ENCODE data around the gene DBX1.
A peak's percentile ranks its signal among the peaks of the same experiment; 100 is the strongest.

DBX1 gene

DNA sequence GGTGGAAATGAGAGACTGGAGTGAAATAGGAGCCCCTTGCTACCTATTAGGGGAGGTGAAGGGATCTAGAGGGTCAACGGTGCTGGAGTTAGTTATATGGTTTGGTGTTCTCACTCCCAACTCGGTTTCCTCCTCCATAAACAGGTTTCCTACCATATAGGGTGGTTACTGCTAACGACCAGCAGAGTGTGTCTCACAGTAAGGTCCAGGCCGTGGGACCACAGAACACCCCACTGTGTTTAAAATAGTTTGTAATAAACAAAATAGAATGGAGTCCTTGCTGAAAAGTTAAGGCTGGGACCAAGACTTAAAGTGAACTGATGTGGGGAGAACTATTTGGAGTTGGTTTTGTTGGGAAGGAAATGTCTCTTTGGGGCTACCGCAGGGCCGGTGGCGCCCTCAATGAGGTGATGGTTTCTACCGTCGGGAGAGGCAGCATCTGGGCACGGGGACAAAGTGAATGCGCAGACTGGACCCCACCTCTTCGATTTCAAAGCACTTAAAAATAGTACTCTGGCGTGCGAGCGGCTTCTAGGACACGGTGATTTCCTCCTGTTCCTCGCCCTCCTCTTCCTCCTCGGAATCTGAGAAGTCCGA is 4.5 kb downstream of the DBX1 start:
- Histone ChIP-seq H2AK5ac (ENCODE audit: low read length) (no peak overlapping the region), H2BK15ac (replicated peaks; ENCODE audit: low read depth) (no peak overlapping the region), H3K4ac (ENCODE audit: low read depth, low read length) (no peak overlapping the region), H3K79me2 (ENCODE audit: control insufficient read depth, insufficient read depth, low read length) (no peaks in the 10 kb centered on the region), H3K4me3 (ENCODE audit: low read length) (peak overlapping the region; percentile 46), H3K56ac (ENCODE audit: low read length) (no peak overlapping the region), H3K36me3 (ENCODE audit: control insufficient read depth, insufficient read depth, low read length) (no peaks in the 10 kb centered on the region), H3K27me3 (ENCODE audit: insufficient read depth, low read length, poor library complexity) (peaks cover 52% of the 10 kb centered on the region), H3K27ac (ENCODE audit: low read depth, low read length) (no peak overlapping the region), H3K79me1 (ENCODE audit: low read length) (no peaks in the 10 kb centered on the region), H3K23ac (ENCODE audit: low read length) (no peak overlapping the region), H4K5ac (ENCODE audit: low read length) (no peak overlapping the region), H4K8ac (ENCODE audit: low read depth, low read length) (no peak overlapping the region), H3K18ac (ENCODE audit: low read length) (no peak overlapping the region), H2BK5ac (ENCODE audit: low read length) (no peak overlapping the region), H3K4me2 (ENCODE audit: low read length) (peak overlapping the region; percentile 63), H3K4me1 (ENCODE audit: control insufficient read depth, low read depth, low read length) (peaks cover 4% of the 10 kb centered on the region), H2BK120ac (ENCODE audit: low read depth, low read length) (no peak overlapping the region), H3K9ac (ENCODE audit: low read length) (peak overlapping the region; percentile 48)
- no CpG with 5 or more reads among the region's 19 CpGs for WGBS (ENCODE audit: extremely low coverage, insufficient coverage, low lambda C conversion rate)
- DNase-seq, result peak; percentile 33

DNA sequence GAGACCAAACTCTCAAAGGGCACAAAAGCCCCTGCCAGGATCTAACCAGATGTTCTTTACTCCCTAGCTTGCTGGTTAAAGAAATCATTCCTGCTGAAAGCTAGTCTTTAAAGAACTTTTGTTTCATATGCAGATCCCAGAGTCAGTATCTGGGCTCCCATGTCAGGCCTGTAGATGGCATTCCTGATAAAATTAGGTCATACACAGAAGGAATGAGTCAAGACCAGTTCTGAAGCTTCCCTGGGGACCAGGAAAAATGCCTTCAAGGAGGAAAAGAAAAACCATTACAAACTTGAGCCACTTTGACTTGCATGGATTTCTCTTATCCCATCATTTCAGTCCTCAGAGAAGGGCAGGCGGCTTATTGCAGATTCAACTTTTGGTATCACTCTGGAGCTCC is 5.9 kb downstream of the DBX1 start:
- no CpG with 5 or more reads among the region's 1 CpG for WGBS (ENCODE audit: extremely low coverage, insufficient coverage, low lambda C conversion rate)
- Histone ChIP-seq H3K4me1 (ENCODE audit: control insufficient read depth, low read depth, low read length) (peaks cover 4% of the 10 kb centered on the region), H3K4me2 (ENCODE audit: low read length) (no peak overlapping the region), H3K56ac (ENCODE audit: low read length) (no peak overlapping the region), H4K5ac (ENCODE audit: low read length) (no peak overlapping the region), H3K27ac (ENCODE audit: low read depth, low read length) (no peak overlapping the region), H4K8ac (ENCODE audit: low read depth, low read length) (no peak overlapping the region), H2BK5ac (ENCODE audit: low read length) (no peak overlapping the region), H3K4ac (ENCODE audit: low read depth, low read length) (no peak overlapping the region), H2BK15ac (replicated peaks; ENCODE audit: low read depth) (no peak overlapping the region), H3K23ac (ENCODE audit: low read length) (no peak overlapping the region), H3K27me3 (ENCODE audit: insufficient read depth, low read length, poor library complexity) (peaks cover 38% of the 10 kb centered on the region), H3K36me3 (ENCODE audit: control insufficient read depth, insufficient read depth, low read length) (no peaks in the 10 kb centered on the region), H3K4me3 (ENCODE audit: low read length) (no peak overlapping the region), H3K18ac (ENCODE audit: low read length) (no peak overlapping the region), H3K79me2 (ENCODE audit: control insufficient read depth, insufficient read depth, low read length) (no peaks in the 10 kb centered on the region), H2AK5ac (ENCODE audit: low read length) (no peak overlapping the region), H2BK120ac (ENCODE audit: low read depth, low read length) (no peak overlapping the region), H3K79me1 (ENCODE audit: low read length) (no peaks in the 10 kb centered on the region), H3K9ac (ENCODE audit: low read length) (no peak overlapping the region)
- DNase-seq, result peak; percentile 89

DNA sequence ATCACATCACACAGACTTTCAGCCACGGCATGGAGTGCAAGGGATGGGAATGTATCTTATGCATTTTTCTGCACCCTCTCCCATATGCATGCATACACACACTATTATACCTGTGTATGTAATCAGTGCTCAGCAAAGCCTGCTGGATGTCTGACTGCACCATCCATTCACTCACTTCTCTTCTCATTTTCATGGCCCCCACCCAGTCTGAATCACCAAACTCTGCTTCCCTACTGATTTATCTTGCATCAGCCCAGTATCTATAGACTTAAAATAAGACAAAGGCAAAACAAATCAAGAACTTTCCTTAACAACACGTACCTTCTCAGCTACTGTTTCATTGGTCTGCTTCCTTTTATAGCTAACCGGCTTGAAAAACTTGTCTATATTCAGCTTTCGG is 21.6 kb downstream of the DBX1 start:
- Histone ChIP-seq H4K5ac (ENCODE audit: low read length) (no peak overlapping the region), H2AK5ac (ENCODE audit: low read length) (no peak overlapping the region), H3K56ac (ENCODE audit: low read length) (no peak overlapping the region), H3K4ac (ENCODE audit: low read depth, low read length) (no peak overlapping the region), H2BK5ac (ENCODE audit: low read length) (no peak overlapping the region), H3K79me1 (ENCODE audit: low read length) (no peaks in the 10 kb centered on the region), H3K79me2 (ENCODE audit: control insufficient read depth, insufficient read depth, low read length) (no peaks in the 10 kb centered on the region), H2BK15ac (replicated peaks; ENCODE audit: low read depth) (no peak overlapping the region), H4K8ac (ENCODE audit: low read depth, low read length) (no peak overlapping the region), H3K4me2 (ENCODE audit: low read length) (no peak overlapping the region), H3K4me1 (ENCODE audit: control insufficient read depth, low read depth, low read length) (no peaks in the 10 kb centered on the region), H3K23ac (ENCODE audit: low read length) (no peak overlapping the region), H3K27me3 (ENCODE audit: insufficient read depth, low read length, poor library complexity) (no peaks in the 10 kb centered on the region), H2BK120ac (ENCODE audit: low read depth, low read length) (no peak overlapping the region), H3K27ac (ENCODE audit: low read depth, low read length) (no peak overlapping the region), H3K18ac (ENCODE audit: low read length) (no peak overlapping the region), H3K9ac (ENCODE audit: low read length) (no peak overlapping the region), H3K4me3 (ENCODE audit: low read length) (no peak overlapping the region), H3K36me3 (ENCODE audit: control insufficient read depth, insufficient read depth, low read length) (no peaks in the 10 kb centered on the region)
- WGBS (ENCODE audit: extremely low coverage, insufficient coverage, low lambda C conversion rate), result no CpG with 5 or more reads among the region's 4 CpGs
- DNase-seq, result no peak

GRCh38 chr11:20137637-20138036 is 22.6 kb downstream of the DBX1 start:
- no peak for DNase-seq
- Histone ChIP-seq H3K56ac (ENCODE audit: low read length) (no peak overlapping the region), H3K18ac (ENCODE audit: low read length) (no peak overlapping the region), H2BK5ac (ENCODE audit: low read length) (no peak overlapping the region), H3K9ac (ENCODE audit: low read length) (no peak overlapping the region), H2BK15ac (replicated peaks; ENCODE audit: low read depth) (no peak overlapping the region), H3K23ac (ENCODE audit: low read length) (no peak overlapping the region), H2AK5ac (ENCODE audit: low read length) (no peak overlapping the region), H3K36me3 (ENCODE audit: control insufficient read depth, insufficient read depth, low read length) (no peaks in the 10 kb centered on the region), H3K27ac (ENCODE audit: low read depth, low read length) (no peak overlapping the region), H3K4me2 (ENCODE audit: low read length) (no peak overlapping the region), H3K79me2 (ENCODE audit: control insufficient read depth, insufficient read depth, low read length) (no peaks in the 10 kb centered on the region), H3K4me1 (ENCODE audit: control insufficient read depth, low read depth, low read length) (no peaks in the 10 kb centered on the region), H2BK120ac (ENCODE audit: low read depth, low read length) (no peak overlapping the region), H3K4me3 (ENCODE audit: low read length) (no peak overlapping the region), H3K79me1 (ENCODE audit: low read length) (no peaks in the 10 kb centered on the region), H4K5ac (ENCODE audit: low read length) (no peak overlapping the region), H3K27me3 (ENCODE audit: insufficient read depth, low read length, poor library complexity) (no peaks in the 10 kb centered on the region), H4K8ac (ENCODE audit: low read depth, low read length) (no peak overlapping the region), H3K4ac (ENCODE audit: low read depth, low read length) (no peak overlapping the region)

- H3K4ac ChIP-seq (ENCODE audit: low read depth, low read length), result no peak overlapping the region
- H2BK5ac ChIP-seq (ENCODE audit: low read length), result no peak overlapping the region
- no peak overlapping the region for H3K27ac ChIP-seq (ENCODE audit: low read depth, low read length)
- no peak overlapping the region for H2AK5ac ChIP-seq (ENCODE audit: low read length)
- H3K18ac ChIP-seq (ENCODE audit: low read length), result no peak overlapping the region
- no peak overlapping the region for H4K8ac ChIP-seq (ENCODE audit: low read depth, low read length)
- H3K9ac ChIP-seq (ENCODE audit: low read length), result no peak overlapping the region
- no peak overlapping the region for H3K23ac ChIP-seq (ENCODE audit: low read length)
- no peak for DNase-seq
- H3K4me1 ChIP-seq (ENCODE audit: control insufficient read depth, low read depth, low read length), result no peaks in the 10 kb centered on the region
- no peaks in the 10 kb centered on the region for H3K79me2 ChIP-seq (ENCODE audit: control insufficient read depth, insufficient read depth, low read length)
- no peaks in the 10 kb centered on the region for H3K27me3 ChIP-seq (ENCODE audit: insufficient read depth, low read length, poor library complexity)
- no peak overlapping the region for H2BK15ac ChIP-seq (replicated peaks; ENCODE audit: low read depth)
- H3K79me1 ChIP-seq (ENCODE audit: low read length), result no peaks in the 10 kb centered on the region
- WGBS (ENCODE audit: extremely low coverage, insufficient coverage, low lambda C conversion rate), result no CpG with 5 or more reads among the region's 5 CpGs
- H3K36me3 ChIP-seq (ENCODE audit: control insufficient read depth, insufficient read depth, low read length), result no peaks in the 10 kb centered on the region
- H2BK120ac ChIP-seq (ENCODE audit: low read depth, low read length), result no peak overlapping the region
- no peak overlapping the region for H3K56ac ChIP-seq (ENCODE audit: low read length)
- no peak overlapping the region for H3K4me2 ChIP-seq (ENCODE audit: low read length)
- H4K5ac ChIP-seq (ENCODE audit: low read length), result no peak overlapping the region
- no peak overlapping the region for H3K4me3 ChIP-seq (ENCODE audit: low read length)
Measured at GRCh38 chr11:20134991-20135736, 25.1 kb downstream of the DBX1 start.

- Histone ChIP-seq H3K36me3 (ENCODE audit: control insufficient read depth, insufficient read depth, low read length) (no peaks in the 10 kb centered on the region), H3K4me1 (ENCODE audit: control insufficient read depth, low read depth, low read length) (no peaks in the 10 kb centered on the region), H3K27me3 (ENCODE audit: insufficient read depth, low read length, poor library complexity) (no peaks in the 10 kb centered on the region), H2BK5ac (ENCODE audit: low read length) (no peak overlapping the region), H3K23ac (ENCODE audit: low read length) (no peak overlapping the region), H2BK15ac (replicated peaks; ENCODE audit: low read depth) (no peak overlapping the region), H3K27ac (ENCODE audit: low read depth, low read length) (no peak overlapping the region), H4K5ac (ENCODE audit: low read length) (no peak overlapping the region), H3K9ac (ENCODE audit: low read length) (no peak overlapping the region), H3K56ac (ENCODE audit: low read length) (no peak overlapping the region), H3K4me2 (ENCODE audit: low read length) (no peak overlapping the region), H3K4ac (ENCODE audit: low read depth, low read length) (no peak overlapping the region), H3K79me2 (ENCODE audit: control insufficient read depth, insufficient read depth, low read length) (no peaks in the 10 kb centered on the region), H2AK5ac (ENCODE audit: low read length) (no peak overlapping the region), H3K79me1 (ENCODE audit: low read length) (no peaks in the 10 kb centered on the region), H4K8ac (ENCODE audit: low read depth, low read length) (no peak overlapping the region), H3K18ac (ENCODE audit: low read length) (no peak overlapping the region), H3K4me3 (ENCODE audit: low read length) (no peak overlapping the region), H2BK120ac (ENCODE audit: low read depth, low read length) (no peak overlapping the region)
- WGBS (ENCODE audit: extremely low coverage, insufficient coverage, low lambda C conversion rate), result no CpG with 5 or more reads among the region's 8 CpGs
- DNase-seq, result no peak
Measured at GRCh38 chr11:20132667-20133039, 27.6 kb downstream of the DBX1 start.
